ENCODE results near the gene C9. TPM values are rescaled to one million over a fixed set of nuclear protein-coding genes. Genes with fewer than 3 reads are reported as not detected.

C9 gene
- not detected for total RNA-seq
- not detected for polyA plus RNA-seq (2013, experiment 1 of 2)
- not detected for polyA plus RNA-seq (2013, experiment 2 of 2)
- long read RNA-seq, experiment 1, result 0 reads
- long read RNA-seq, experiment 2, result 0 reads
- long read RNA-seq, experiment 3, result 0 reads
- long read RNA-seq, experiment 4, result 0 reads

GRCh38 chr5:39364367-39364766 lies at the start of gene C9:
C9 (minus strand) TSS chr5:39364495; CDS start chr5:39364464, 31 bp downstream.
- no peak for DNase-seq
- Mint-ChIP-seq H3K9me3 (no peaks in the 10 kb centered on the region), H3K36me3 (ENCODE audit: low read depth) (no peaks in the 10 kb centered on the region), H3K4me1 (no peaks in the 10 kb centered on the region), H3K27ac (no peak within 1 kb of the TSS), H3K4me3 (no peak within 1 kb of the TSS), H3K27me3 (ENCODE audit: insufficient read depth) (no peaks in the 10 kb centered on the region)
- no peak within 1 kb of the TSS for H3K4me3 ChIP-seq (ENCODE audit: low read length)
- no peak within 1 kb of the TSS for H3K27ac ChIP-seq (ENCODE audit: low read depth, low read length)
- H3K36me3 ChIP-seq (ENCODE audit: control insufficient read depth, insufficient read depth, low read length), result no peaks in the 10 kb centered on the region
- H3K4me1 ChIP-seq (ENCODE audit: control insufficient read depth, insufficient read depth, low read length), result no peaks in the 10 kb centered on the region
- H3K9ac ChIP-seq (ENCODE audit: extremely low read depth, low read length, poor library complexity, severe bottlenecking), result no peak within 1 kb of the TSS
- WGBS, 2 experiments (ENCODE audit: insufficient coverage in 1 of 2, insufficient read length in 1 of 2), result 67 to 77% methylated on average over 1 to 6 of the region's 6 CpGs
- TF ChIP-seq CTCF (conservative IDR thresholded peaks at IDR 0.05), result no peak
- H3K27me3 ChIP-seq (ENCODE audit: control insufficient read depth, insufficient read depth, low read length, poor library complexity, severe bottlenecking), result no peaks in the 10 kb centered on the region
- H3K9me3 ChIP-seq (ENCODE audit: control insufficient read depth, low read length), result no peaks in the 10 kb centered on the region

GRCh38 chr5:39413771-39414170 lies 49.5 kb upstream of the C9 start:
- Mint-ChIP-seq H3K4me1 (peaks cover 17% of the 10 kb centered on the region), H3K27ac (no peak overlapping the region), H3K4me3 (no peak overlapping the region), H3K27me3 (ENCODE audit: insufficient read depth) (no peaks in the 10 kb centered on the region), H3K36me3 (ENCODE audit: low read depth) (no peaks in the 10 kb centered on the region), H3K9me3 (no peaks in the 10 kb centered on the region)
- Histone ChIP-seq H3K4me1 (ENCODE audit: control insufficient read depth, insufficient read depth, low read length) (no peaks in the 10 kb centered on the region), H3K9ac (ENCODE audit: extremely low read depth, low read length, poor library complexity, severe bottlenecking) (no peak overlapping the region), H3K36me3 (ENCODE audit: control insufficient read depth, insufficient read depth, low read length) (no peaks in the 10 kb centered on the region), H3K9me3 (ENCODE audit: control insufficient read depth, low read length) (no peaks in the 10 kb centered on the region), H3K27ac (ENCODE audit: low read depth, low read length) (no peak overlapping the region), H3K27me3 (ENCODE audit: control insufficient read depth, insufficient read depth, low read length, poor library complexity, severe bottlenecking) (no peaks in the 10 kb centered on the region), H3K4me3 (ENCODE audit: low read length) (no peak overlapping the region)
- no peak for TF ChIP-seq CTCF (conservative IDR thresholded peaks at IDR 0.05)
- no peak for DNase-seq

GRCh38 chr5:39412721-39413394 lies 48.6 kb upstream of the C9 start:
- H3K36me3 Mint-ChIP-seq (ENCODE audit: low read depth), result no peaks in the 10 kb centered on the region
- no peaks in the 10 kb centered on the region for H3K27me3 Mint-ChIP-seq (ENCODE audit: insufficient read depth)
- DNase-seq, result no peak
- peaks cover 17% of the 10 kb centered on the region for H3K4me1 Mint-ChIP-seq
- Histone ChIP-seq H3K36me3 (ENCODE audit: control insufficient read depth, insufficient read depth, low read length) (peaks cover 4% of the 10 kb centered on the region), H3K9me3 (ENCODE audit: control insufficient read depth, low read length) (no peaks in the 10 kb centered on the region), H3K4me1 (ENCODE audit: control insufficient read depth, insufficient read depth, low read length) (no peaks in the 10 kb centered on the region), H3K4me3 (ENCODE audit: low read length) (no peak overlapping the region), H3K9ac (ENCODE audit: extremely low read depth, low read length, poor library complexity, severe bottlenecking) (no peak overlapping the region), H3K27ac (ENCODE audit: low read depth, low read length) (no peak overlapping the region), H3K27me3 (ENCODE audit: control insufficient read depth, insufficient read depth, low read length, poor library complexity, severe bottlenecking) (no peaks in the 10 kb centered on the region)
- no peaks in the 10 kb centered on the region for H3K9me3 Mint-ChIP-seq
- TF ChIP-seq CTCF (conservative IDR thresholded peaks at IDR 0.05), result no peak
- WGBS, 2 experiments (ENCODE audit: insufficient coverage in 1 of 2, insufficient read length in 1 of 2), result 84 to 90% methylated on average over 3 to 5 of the region's 5 CpGs
- H3K4me3 Mint-ChIP-seq, result no peak overlapping the region
- H3K27ac Mint-ChIP-seq, result no peak overlapping the region
